Stimulated activated CD4-positive, alpha-beta T cell treated with anti-CD3 and anti-CD28 coated beads, Interleukin-4, amount 100 ng/mL, for 24 hours (primary cell): ENCODE results near the gene GGNBP2.

Source experiments
- DNase-seq: peaks from one replicate; pipeline ENCODE4 v3.0.0-alpha.2; 2020

Gene GGNBP2

GRCh38 chr17:36523113-36523512, 21.6 kb upstream of the GGNBP2 start:
- no peak for DNase-seq

- no peak for DNase-seq
Measured at GRCh38 chr17:36524428-36524876, 20.3 kb upstream of the GGNBP2 start.

- DNase-seq = no peak
Measured at GRCh38 chr17:36525113-36525512, 19.6 kb upstream of the GGNBP2 start.

- no peak for DNase-seq
Measured at GRCh38 chr17:36525888-36526287, 18.8 kb upstream of the GGNBP2 start.

GRCh38 chr17:36527621-36528250, 17.0 kb upstream of the GGNBP2 start:
- DNase-seq = no peak

GRCh38 chr17:36529121-36529520, 15.6 kb upstream of the GGNBP2 start:
- no peak for DNase-seq

- no peak for DNase-seq
Measured at GRCh38 chr17:36532435-36532975, 12.2 kb upstream of the GGNBP2 start.

GRCh38 chr17:36533935-36534839, 10.5 kb upstream of the GGNBP2 start:
- DNase-seq = peak; percentile 62

- peak; percentile 89 for DNase-seq
Measured at GRCh38 chr17:36534840-36535668, 9.7 kb upstream of the GGNBP2 start, which contains the start of the genes MYO19 and PIGW. Gene MYO19, minus strand, starts transcription at chr17:36534868. Its CDS starts 2,330 bp downstream, at chr17:36532538. Gene PIGW, plus strand, starts transcription at chr17:36534987. Its CDS starts 2,115 bp downstream, at chr17:36537102.

- no peak for DNase-seq
Measured at GRCh38 chr17:36535669-36536081, 9.0 kb upstream of the GGNBP2 start.

- no peak for DNase-seq
Measured at GRCh38 chr17:36540696-36541095, 4.0 kb upstream of the GGNBP2 start.

GRCh38 chr17:36542755-36543154, 2.0 kb upstream of the GGNBP2 start:
- DNase-seq = no peak

- peak; percentile 23 for DNase-seq
Measured at GRCh38 chr17:36544044-36544306, 744 bp upstream of the GGNBP2 start.

- no peak for DNase-seq
Measured at GRCh38 chr17:36545077-36545464, 352 bp downstream of the GGNBP2 start.

GRCh38 chr17:36545465-36546417, 1.0 kb downstream of the GGNBP2 start:
- DNase-seq = peak; percentile 96

- no peak for DNase-seq
Measured at GRCh38 chr17:36546418-36547093, 1.8 kb downstream of the GGNBP2 start.

- DNase-seq = no peak
Measured at GRCh38 chr17:36547776-36548175, 3.1 kb downstream of the GGNBP2 start.

GRCh38 chr17:36550491-36551417, 6.0 kb downstream of the GGNBP2 start:
- DNase-seq = no peak

- no peak for DNase-seq
Measured at GRCh38 chr17:36553459-36553858, 8.7 kb downstream of the GGNBP2 start.

- no peak for DNase-seq
Measured at GRCh38 chr17:36566081-36566480, 21.4 kb downstream of the GGNBP2 start.
